ENCODE results near the gene TAS1R3. TPM values are rescaled to one million over a fixed set of nuclear protein-coding genes. Genes with fewer than 3 reads are reported as not detected.

TAS1R3 gene
- total RNA-seq: 0.42 TPM

DNA sequence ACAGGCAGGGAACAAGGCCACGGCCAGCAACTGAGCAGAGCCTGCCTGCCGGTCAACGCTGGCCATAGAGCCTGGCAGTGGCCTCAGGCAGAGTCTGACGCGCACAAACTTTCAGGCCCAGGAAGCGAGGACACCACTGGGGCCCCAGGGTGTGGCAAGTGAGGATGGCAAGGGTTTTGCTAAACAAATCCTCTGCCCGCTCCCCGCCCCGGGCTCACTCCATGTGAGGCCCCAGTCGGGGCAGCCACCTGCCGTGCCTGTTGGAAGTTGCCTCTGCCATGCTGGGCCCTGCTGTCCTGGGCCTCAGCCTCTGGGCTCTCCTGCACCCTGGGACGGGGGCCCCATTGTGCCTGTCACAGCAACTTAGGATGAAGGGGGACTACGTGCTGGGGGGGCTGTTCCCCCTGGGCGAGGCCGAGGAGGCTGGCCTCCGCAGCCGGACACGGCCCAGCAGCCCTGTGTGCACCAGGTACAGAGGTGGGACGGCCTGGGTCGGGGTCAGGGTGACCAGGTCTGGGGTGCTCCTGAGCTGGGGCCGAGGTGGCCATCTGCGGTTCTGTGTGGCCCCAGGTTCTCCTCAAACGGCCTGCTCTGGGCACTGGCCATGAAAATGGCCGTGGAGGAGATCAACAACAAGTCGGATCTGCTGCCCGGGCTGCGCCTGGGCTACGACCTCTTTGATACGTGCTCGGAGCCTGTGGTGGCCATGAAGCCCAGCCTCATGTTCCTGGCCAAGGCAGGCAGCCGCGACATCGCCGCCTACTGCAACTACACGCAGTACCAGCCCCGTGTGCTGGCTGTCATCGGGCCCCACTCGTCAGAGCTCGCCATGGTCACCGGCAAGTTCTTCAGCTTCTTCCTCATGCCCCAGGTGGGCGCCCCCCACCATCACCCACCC lies at the start of gene TAS1R3:
Gene TAS1R3 (plus strand): TSS at position 213 of the 898 bp plus-strand sequence. CDS start 66 bp downstream, at position 279.
- DNase-seq (ENCODE audit: low spot score): no peak

GRCh38 chr1:1281533-1282321 lies 49.4 kb upstream of the TAS1R3 start:
- no peak for DNase-seq (ENCODE audit: low spot score)

- no peak for DNase-seq (ENCODE audit: low spot score)
These were observed 48.1 kb upstream of the TAS1R3 start for GRCh38 chr1:1282998-1283397.

DNA sequence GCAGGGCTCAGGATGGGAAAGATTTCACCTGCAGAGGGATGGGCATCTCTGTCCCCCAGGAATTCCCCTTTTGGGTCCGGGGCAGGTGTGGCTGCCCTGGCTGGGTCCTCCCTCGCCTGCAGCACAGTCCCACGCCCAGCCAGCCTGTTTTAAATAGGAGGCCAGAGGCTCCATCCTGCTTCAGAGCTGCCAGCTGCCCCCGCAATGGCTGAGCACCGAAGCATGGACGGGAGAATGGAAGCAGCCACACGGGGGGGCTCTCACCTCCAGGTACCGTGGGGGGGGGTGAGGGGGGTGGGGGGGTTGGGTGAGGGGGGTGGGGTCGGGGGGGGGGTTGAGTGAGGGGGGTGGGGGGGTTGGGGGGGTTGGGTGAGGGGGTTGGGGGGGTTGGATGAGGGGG lies 47.3 kb upstream of the TAS1R3 start:
- DNase-seq (ENCODE audit: low spot score): no peak

- DNase-seq (ENCODE audit: low spot score): no peak
These were observed 46.6 kb upstream of the TAS1R3 start for GRCh38 chr1:1284221-1285101.

DNA sequence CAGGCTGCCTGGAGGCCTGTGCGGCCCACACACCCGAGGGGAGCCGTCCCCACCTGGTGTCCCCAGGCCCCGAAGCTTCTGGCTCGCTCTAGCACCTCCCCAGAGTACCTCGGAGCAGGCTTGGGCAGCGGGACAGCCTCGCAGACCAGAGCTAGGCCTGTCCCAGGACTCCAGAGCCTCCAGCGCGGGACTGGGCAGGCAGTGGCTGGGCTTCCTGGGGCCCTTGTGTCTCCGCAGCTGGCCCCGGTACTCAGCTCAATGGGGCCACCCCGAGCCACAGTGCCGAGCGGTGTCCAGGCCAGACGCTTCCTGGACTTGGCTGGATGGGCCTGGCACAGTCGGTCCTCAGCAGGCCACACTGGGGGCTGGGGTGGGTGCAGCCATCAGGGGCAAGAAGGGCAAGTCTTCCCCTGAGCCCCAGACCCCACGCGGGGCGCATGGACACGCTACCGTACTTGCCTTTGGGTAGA lies 45.9 kb upstream of the TAS1R3 start:
- DNase-seq (ENCODE audit: low spot score): no peak

GRCh38 chr1:1285611-1286311 lies 45.3 kb upstream of the TAS1R3 start:
- DNase-seq (ENCODE audit: low spot score): no peak

DNA sequence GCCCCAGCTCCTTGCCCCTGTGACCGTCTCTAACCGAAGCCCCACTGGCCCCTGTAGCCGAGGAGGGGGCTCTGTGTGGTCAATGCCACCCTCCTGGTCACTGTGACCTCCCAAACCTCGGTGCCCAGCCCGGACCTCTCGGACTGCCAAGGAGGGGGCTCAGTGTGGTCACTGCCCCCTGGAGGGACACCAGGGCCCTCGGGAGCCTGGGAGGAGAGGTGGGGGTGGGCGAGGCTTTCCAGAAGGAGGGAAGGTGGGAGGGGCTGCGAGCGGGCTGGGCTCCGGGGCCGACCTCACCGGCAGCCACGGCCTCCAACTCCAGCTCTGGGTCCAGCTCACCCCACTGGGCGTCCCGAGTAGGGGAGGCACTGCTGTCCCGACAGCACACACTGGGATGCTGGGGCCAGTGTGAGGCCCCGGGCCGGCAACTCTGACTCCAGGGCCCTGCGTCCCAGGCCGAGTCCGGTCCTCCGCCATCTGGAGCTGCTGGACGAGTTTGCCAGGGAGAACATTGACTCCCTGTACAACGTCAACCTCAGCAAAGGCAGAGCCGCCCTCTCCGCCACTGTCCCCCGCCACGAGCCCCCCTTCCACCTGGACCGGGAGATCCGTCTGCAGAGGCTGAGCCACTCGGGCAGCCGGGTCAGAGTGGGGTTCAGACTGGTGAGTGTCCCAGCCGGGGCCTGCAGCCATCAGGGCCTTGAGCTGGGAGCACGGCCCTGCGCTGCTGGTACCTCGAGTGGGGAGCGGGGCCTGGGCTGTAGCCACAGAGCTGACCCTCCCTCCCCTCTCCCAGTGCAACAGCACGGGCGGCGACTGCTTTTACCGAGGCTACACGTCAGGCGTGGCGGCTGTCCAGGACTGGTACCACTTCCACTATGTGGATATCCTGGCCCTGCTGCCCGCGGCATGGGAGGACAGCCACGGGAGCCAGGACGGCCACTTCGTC lies 44.5 kb upstream of the TAS1R3 start:
- no peak for DNase-seq (ENCODE audit: low spot score)

GRCh38 chr1:1287288-1288110 lies 43.6 kb upstream of the TAS1R3 start:
- no peak for DNase-seq (ENCODE audit: low spot score)

GRCh38 chr1:1290238-1290731 lies 40.8 kb upstream of the TAS1R3 start:
- DNase-seq (ENCODE audit: low spot score): no peak

GRCh38 chr1:1291023-1291528 lies 40.0 kb upstream of the TAS1R3 start:
- no peak for DNase-seq (ENCODE audit: low spot score)

GRCh38 chr1:1291548-1292441 lies 39.3 kb upstream of the TAS1R3 start:
- peak; percentile 87 for DNase-seq (ENCODE audit: low spot score)

- DNase-seq (ENCODE audit: low spot score): no peak
These were observed 38.7 kb upstream of the TAS1R3 start for GRCh38 chr1:1292442-1292779.

DNA sequence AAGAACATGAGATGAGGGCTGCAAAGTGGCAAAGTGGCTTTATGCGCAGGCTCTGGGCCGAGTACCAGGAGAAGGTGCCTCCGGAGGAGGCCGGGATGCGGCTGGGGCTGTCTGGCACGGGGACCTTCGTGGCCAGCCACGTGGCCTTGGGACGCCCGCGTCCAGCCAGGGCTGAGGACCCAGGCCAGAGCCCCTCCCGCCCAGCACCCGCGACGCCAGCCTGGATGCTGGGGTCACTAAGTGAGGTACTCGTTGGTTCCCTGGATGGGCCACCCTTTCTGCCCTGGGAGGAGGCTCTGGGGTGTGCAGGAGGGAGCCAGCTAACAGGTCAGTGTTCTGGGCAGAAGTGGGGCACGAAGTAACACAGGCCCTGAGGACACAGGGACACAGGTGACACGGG lies 38.2 kb upstream of the TAS1R3 start:
- DNase-seq (ENCODE audit: low spot score): no peak

DNA sequence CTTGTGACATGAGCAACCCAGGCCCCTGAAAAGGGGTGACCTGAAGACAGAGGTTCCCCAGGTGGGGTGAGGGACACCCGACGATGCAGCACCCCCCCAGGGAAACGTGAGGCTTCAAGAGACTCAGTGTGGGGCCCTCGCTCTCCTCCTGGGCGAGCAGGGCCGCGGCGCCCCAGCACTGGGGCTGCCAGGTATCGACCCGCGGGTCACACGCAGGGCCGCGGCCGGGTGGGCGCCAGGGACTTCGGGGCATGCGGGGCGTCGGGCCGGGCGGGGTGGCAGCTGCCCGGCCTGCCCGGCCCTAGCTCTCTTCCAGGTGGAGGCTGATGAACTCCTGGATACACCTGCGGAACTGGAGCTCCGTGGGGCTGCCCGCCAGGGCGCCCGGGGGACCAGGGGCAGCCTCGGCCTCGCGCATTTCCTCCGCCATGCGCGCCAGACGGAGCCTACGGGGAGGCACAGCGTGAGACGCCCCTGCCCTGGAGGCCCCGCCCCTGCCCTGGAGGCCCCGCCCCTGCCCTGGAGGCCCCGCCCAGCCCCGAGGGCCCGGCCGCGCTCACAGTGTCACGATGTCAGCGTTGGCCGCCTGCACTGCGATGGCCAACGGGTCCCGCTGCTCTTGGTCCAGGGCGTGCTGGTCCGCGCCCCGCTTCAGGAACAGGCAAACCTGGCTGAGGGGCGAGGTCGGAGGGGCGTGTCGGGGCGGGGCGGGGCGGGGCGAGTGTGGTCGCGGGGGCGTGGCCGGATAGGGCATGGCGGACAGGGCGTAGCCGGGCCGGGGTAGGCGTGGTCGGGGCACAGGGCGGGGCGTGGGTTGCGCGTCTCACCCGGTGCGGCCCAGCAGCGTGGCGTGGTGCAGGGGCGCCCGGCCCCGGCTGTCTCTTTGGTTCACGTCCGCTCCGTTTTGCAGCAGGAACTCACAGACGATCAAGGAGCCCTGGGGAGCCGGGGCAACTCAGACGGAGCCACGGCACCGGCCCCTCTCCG lies 37.5 kb upstream of the TAS1R3 start:
- DNase-seq (ENCODE audit: low spot score): no peak

DNA sequence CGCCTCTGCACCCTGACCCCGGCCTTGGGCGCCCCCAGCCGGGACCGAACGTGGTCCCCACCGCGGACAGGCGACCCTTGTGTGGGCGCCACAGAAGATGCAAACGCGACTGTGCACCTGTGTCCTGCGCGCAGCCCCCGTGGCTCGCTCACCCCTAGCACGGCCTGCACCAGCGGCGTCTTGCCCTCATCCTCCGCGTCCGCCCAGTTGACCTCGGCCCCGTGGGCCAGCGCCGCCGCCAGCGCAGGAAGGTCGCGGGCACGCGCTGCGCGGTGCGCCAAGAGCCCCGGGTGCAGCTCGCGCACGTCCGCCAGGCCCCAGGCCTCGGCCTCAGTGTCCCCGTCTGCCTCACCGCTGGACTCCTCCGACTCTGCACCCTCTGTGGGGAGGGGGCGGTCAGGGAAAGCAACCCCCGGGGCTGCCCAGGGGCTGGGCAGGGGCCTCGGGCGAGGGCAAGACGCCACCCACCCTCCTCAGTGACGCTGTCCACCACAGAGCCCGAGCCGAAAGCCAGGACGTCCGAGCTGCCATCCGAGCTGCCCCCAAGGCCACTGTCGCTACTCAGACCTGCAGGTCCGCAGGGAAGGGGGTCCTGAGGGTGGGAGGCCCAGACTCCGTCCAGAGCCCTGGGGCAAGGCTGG lies 36.7 kb upstream of the TAS1R3 start:
- no peak for DNase-seq (ENCODE audit: low spot score)
